Gastroesophageal sphincter (tissue), 4 donors: ENCODE data around the gene PRDM16. TPM values are rescaled to one million over a fixed set of nuclear protein-coding genes. Genes with fewer than 3 reads are reported as not detected.

Experiments
- ATAC-seq: fragments of 150-250 bp; one replicate; pipeline ENCODE4 v1.9.1; 2016; ENCODE audit warnings: mild to moderate bottlenecking, moderate library complexity
- H3K27ac ChIP-seq, 4 donors: fragments of 200-600 bp; sonication (generic) in 3 of 4; 1 replicate in 3 of 4; 2 replicates in 1 of 4; pipeline ENCODE4 v1.5.1; 2016 to 2019
- H3K27me3 ChIP-seq: fragments of 200-600 bp; sonication (generic); one replicate; pipeline ENCODE4 v1.5.1; 2019
- H3K36me3 ChIP-seq, 2 donors: fragments of 200-600 bp; sonication (generic); one replicate each; pipeline ENCODE4 v1.5.1; 2019; ENCODE audit warnings: control low read depth in 1 of 2
- H3K4me1 ChIP-seq, 3 donors: fragments of 200-600 bp; sonication (generic); 1 replicate in 2 of 3; 2 replicates in 1 of 3; pipeline ENCODE4 v1.5.1; 2016 to 2019; ENCODE audit warnings: control low read depth in 2 of 3
- H3K4me3 ChIP-seq, 2 donors: fragments of 200-600 bp; sonication (generic); one replicate each; pipeline ENCODE4 v1.5.1; 2019; ENCODE audit warnings: mild to moderate bottlenecking in 1 of 2, moderate library complexity in 1 of 2
- H3K9me3 ChIP-seq, 3 donors: fragments of 200-600 bp; sonication (generic); one replicate each; pipeline ENCODE4 v1.5.1; 2017 to 2019; ENCODE audit warnings: control low read depth in 2 of 3
- EP300 ChIP-seq: sonication (generic); formaldehyde crosslinking; IDR thresholded peaks from one replicate; pipeline ENCODE4 v1.6.1; 2017; ENCODE audit warnings: antibody characterized with exemption, mild to moderate bottlenecking
- POLR2A ChIP-seq, 2 donors: fragments of 450-650 bp; IDR thresholded peaks; one replicate each; pipeline ENCODE4 v1.6.1; 2017; ENCODE audit warnings: antibody characterized with exemption in 2 of 2, mild to moderate bottlenecking in 2 of 2, moderate library complexity in 1 of 2
- POLR2AphosphoS5 ChIP-seq: sonication (generic); formaldehyde crosslinking; IDR thresholded peaks from one replicate; pipeline ENCODE4 v1.6.1; 2017; ENCODE audit warnings: antibody characterized with exemption
- WGBS, 2 donors: methylation state at CpG; one replicate each; pipeline ENCODE4 v1.1.5; 2018; ENCODE audit warnings: low coverage in 1 of 2; 5-methylcytosine and 5-hydroxymethylcytosine counted together
- total RNA-seq, 4 donors: library from RNA; depleted of rRNA; stranded (reverse); fragments of >200 nt; gene quantifications; one replicate each; pipeline ENCODE4 v1.1.0, GENCODE V29; 2016
- TF ChIP-seq, protein P1 (sequence below), 4 experiments: fragments of 200-600 bp in 2 of 4; fragments of 450-650 bp in 2 of 4; sonication (generic) in 1 of 4; IDR thresholded peaks; one replicate each; pipeline ENCODE4 v1.5.1; 2017 to 2019; ENCODE audit warnings: antibody characterized with exemption in 4 of 4, mild to moderate bottlenecking in 2 of 4, moderate library complexity in 2 of 4

Gene PRDM16
- total RNA-seq, 4 donors from 2014 or later: 1.1 to 3.4 (median 1.6) TPM

DNA sequence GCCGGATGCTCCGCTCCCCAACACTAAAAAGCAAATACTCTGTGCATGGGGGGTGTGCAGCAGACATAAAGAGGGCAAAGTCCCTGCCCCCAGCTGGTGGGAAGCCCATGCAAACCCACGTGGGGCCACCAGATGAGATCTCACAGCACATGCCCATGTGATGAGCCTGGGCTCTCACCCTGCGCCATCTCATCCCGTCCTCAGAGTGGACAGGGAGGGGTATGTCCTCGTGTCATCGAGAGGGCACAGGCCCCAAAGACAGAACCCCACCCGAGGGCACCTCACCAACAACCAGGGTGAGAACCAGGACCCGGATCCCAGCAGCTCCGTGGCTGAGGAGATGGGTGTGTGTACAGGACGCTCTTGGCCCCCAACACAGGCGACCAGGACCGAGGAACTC is 360.3 kb downstream of the PRDM16 start:
- Histone ChIP-seq H3K27ac (no peak overlapping the region), H3K36me3 (peaks cover 0 to 17% of the 10 kb centered on the region in 2 donors), H3K4me3 (no peak overlapping the region), H3K9me3 (no peaks in the 10 kb centered on the region), H3K27me3 (peaks cover 21% of the 10 kb centered on the region), H3K4me1 (peaks cover 0 to 6% (median 4%) of the 10 kb centered on the region in 3 donors)
- WGBS, 2 donors: no CpG with 5 or more reads among the region's 13 CpGs
- TF ChIP-seq, protein P1, sequence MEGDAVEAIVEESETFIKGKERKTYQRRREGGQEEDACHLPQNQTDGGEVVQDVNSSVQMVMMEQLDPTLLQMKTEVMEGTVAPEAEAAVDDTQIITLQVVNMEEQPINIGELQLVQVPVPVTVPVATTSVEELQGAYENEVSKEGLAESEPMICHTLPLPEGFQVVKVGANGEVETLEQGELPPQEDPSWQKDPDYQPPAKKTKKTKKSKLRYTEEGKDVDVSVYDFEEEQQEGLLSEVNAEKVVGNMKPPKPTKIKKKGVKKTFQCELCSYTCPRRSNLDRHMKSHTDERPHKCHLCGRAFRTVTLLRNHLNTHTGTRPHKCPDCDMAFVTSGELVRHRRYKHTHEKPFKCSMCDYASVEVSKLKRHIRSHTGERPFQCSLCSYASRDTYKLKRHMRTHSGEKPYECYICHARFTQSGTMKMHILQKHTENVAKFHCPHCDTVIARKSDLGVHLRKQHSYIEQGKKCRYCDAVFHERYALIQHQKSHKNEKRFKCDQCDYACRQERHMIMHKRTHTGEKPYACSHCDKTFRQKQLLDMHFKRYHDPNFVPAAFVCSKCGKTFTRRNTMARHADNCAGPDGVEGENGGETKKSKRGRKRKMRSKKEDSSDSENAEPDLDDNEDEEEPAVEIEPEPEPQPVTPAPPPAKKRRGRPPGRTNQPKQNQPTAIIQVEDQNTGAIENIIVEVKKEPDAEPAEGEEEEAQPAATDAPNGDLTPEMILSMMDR (IDR thresholded peaks at IDR 0.05): no peak
- TF ChIP-seq EP300 (no peak), POLR2AphosphoS5 (no peak), POLR2A (IDR thresholded peaks at IDR 0.05) (no peak)
- no peak for ATAC-seq

DNA sequence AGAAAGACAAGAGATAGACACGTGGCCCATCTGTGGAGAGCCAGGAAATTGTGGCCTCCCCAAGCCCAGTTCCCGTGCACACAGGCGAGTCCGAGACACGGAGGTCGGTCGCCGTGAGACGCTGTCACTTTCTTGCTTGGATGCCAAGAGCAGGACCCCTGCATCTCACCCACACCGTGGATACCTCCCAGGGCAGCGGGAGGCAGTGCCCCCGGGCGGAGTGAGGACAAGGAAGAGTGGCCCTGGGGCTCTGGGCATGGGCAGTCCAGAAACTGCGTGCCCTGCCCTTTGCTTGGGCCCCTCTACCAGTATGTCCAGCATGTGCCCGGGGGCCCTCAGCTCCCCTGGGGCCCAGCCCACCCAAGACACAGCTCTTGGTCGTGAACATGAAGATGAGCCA is 360.8 kb downstream of the PRDM16 start:
- peaks cover 23% of the 10 kb centered on the region for H3K27me3 ChIP-seq
- H3K4me1 ChIP-seq: peaks cover 0 to 1% (median 1%) of the 10 kb centered on the region in 3 donors
- no peak overlapping the region for H3K27ac ChIP-seq
- no peaks in the 10 kb centered on the region for H3K9me3 ChIP-seq
- no peak overlapping the region for H3K4me3 ChIP-seq
- ATAC-seq: no peak
- TF ChIP-seq POLR2A (IDR thresholded peaks at IDR 0.05) (no peak), POLR2AphosphoS5 (no peak), EP300 (no peak)
- TF ChIP-seq, protein P1 (IDR thresholded peaks at IDR 0.05): no peak
- WGBS, 2 donors: 49% methylated on average over 4 of the region's 16 CpGs; no CpG with 5 or more reads in 1 of the 2 donors
- H3K36me3 ChIP-seq: peaks cover 0 to 17% of the 10 kb centered on the region in 2 donors

GRCh38 chr1:3430406-3430805 is 361.4 kb downstream of the PRDM16 start:
- H3K27me3 ChIP-seq: peaks cover 22% of the 10 kb centered on the region
- no peak overlapping the region for H3K4me3 ChIP-seq
- no peak overlapping the region for H3K27ac ChIP-seq
- no peak for ATAC-seq
- peaks cover 0 to 17% of the 10 kb centered on the region in 2 donors for H3K36me3 ChIP-seq
- no peak for TF ChIP-seq POLR2A (IDR thresholded peaks at IDR 0.05)
- TF ChIP-seq POLR2AphosphoS5: no peak
- TF ChIP-seq, protein P1 (IDR thresholded peaks at IDR 0.05): no peak
- H3K9me3 ChIP-seq: no peaks in the 10 kb centered on the region
- WGBS, 2 donors: 74% methylated on average over 4 of the region's 19 CpGs; no CpG with 5 or more reads in 1 of the 2 donors
- H3K4me1 ChIP-seq: no peaks in the 10 kb centered on the region

GRCh38 chr1:3430820-3431219 is 361.8 kb downstream of the PRDM16 start:
- Histone ChIP-seq H3K36me3 (peaks cover 0 to 17% of the 10 kb centered on the region in 2 donors), H3K27ac (no peak overlapping the region), H3K4me3 (no peak overlapping the region), H3K27me3 (peaks cover 23% of the 10 kb centered on the region), H3K4me1 (no peaks in the 10 kb centered on the region), H3K9me3 (no peaks in the 10 kb centered on the region)
- 84% methylated on average over 8 of the region's 22 CpGs; no CpG with 5 or more reads in 1 of the 2 donors for WGBS, 2 donors
- TF ChIP-seq, protein P1 (IDR thresholded peaks at IDR 0.05): no peak
- TF ChIP-seq POLR2AphosphoS5 (no peak), POLR2A (IDR thresholded peaks at IDR 0.05) (no peak), EP300 (no peak)
- ATAC-seq: no peak

DNA sequence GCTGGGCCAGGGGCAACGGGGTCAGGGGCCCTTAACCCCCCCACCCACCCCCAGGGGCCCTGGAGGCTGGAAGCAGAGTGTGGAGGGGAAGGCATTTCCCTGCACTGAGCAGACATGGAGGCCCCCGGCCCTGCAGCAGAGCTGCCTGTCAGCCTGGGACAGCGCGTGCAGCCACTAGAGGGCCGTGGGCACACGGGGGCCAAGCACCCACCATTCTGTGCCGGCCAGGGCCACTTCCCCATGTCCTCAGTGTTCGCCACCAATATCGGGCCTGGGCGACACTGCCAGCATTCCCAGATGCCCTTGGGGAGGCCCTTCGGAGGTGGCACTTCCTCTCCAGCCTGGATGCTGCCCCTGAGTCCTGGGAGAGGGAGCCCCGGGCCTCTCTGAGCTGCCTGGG is 362.3 kb downstream of the PRDM16 start:
- H3K27me3 ChIP-seq: peaks cover 25% of the 10 kb centered on the region
- H3K4me3 ChIP-seq: no peak overlapping the region
- no peaks in the 10 kb centered on the region for H3K9me3 ChIP-seq
- no peak overlapping the region for H3K27ac ChIP-seq
- peaks cover 0 to 14% of the 10 kb centered on the region in 2 donors for H3K36me3 ChIP-seq
- TF ChIP-seq, protein P1 (IDR thresholded peaks at IDR 0.05): no peak
- TF ChIP-seq POLR2AphosphoS5: no peak
- no peak for TF ChIP-seq POLR2A (IDR thresholded peaks at IDR 0.05)
- TF ChIP-seq EP300: no peak
- no CpG with 5 or more reads among the region's 12 CpGs for WGBS, 2 donors
- no peak for ATAC-seq
- H3K4me1 ChIP-seq: no peaks in the 10 kb centered on the region
